SK-N-MC (cell line): ENCODE results near the gene DSCAML1.

Experiments used
- EZH2 ChIP-seq: fragments of 200-600 bp; sonication (generic); IDR thresholded peaks from one replicate; pipeline ENCODE4 v1.6.1; 2017; ENCODE audit warnings: antibody characterized with exemption
- POLR2AphosphoS5 ChIP-seq: IDR thresholded peaks from 2 replicates; pipeline ENCODE4 v1.6.1; 2012; ENCODE audit warnings: mild to moderate bottlenecking, low read depth, low read length, borderline replicate concordance

DNA sequence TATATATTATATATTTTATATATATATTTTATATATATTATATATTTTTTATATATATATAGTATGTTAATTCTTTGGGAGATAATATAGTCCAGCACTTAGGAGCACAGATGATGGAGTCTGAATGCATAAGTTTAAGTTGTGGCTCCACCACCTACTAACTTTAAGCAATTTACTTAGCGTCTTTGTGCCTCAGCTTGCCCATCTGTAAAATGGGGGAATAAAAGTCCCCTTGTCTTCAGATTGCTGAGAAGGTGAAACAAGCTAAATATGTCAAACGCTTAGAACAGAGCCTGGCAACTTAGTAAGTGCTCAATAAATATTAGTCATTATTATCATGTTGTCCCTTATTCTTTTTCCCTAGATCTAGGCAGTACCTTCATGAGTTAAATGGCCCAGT is 27.5 kb downstream of the DSCAML1 start:
- TF ChIP-seq POLR2AphosphoS5 (no peak), EZH2 (no peak)
